ENCODE data around the gene IL34.

IL34 gene

DNA sequence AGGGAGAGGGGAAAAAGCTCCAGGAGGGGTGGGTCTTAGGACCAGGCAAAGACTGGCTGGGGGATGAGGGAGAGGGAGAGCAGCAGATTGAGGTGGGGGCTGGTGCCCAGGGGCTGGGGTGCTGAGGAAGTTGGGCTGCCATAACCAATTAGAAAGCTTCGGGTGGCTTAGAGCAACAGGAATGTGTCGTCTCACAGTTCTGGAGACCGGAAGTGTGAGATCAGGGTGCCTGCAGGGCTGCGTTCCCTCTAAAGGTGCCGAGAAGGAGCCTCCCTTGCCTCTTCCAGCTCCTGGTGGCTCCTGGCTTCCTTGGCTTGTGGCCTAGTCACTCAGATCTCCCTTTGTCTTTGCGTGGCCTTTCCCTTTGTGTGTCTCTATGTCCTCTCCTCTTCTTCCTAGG, 2.2 kb downstream of the IL34 start:
- CTCF ChIA-PET = no interaction called here
- TF ChIP-seq ZNF384 (IDR thresholded peaks at IDR 0.05) = no peak
- no peak for TF ChIP-seq BHLHE40 (IDR thresholded peaks at IDR 0.05; ENCODE audit: borderline replicate concordance)
- TF ChIP-seq PKNOX1 (IDR thresholded peaks at IDR 0.05) = no peak
- no peak for TF ChIP-seq FOXM1 (IDR thresholded peaks at IDR 0.05; ENCODE audit: borderline replicate concordance)
- TF ChIP-seq HDGF (IDR thresholded peaks at IDR 0.05; ENCODE audit: borderline replicate concordance) = no peak
- TF ChIP-seq FOXK2 (IDR thresholded peaks at IDR 0.05) = no peak
- TF ChIP-seq ARNT (IDR thresholded peaks at IDR 0.05) = no peak
- no peak for TF ChIP-seq TARDBP (IDR thresholded peaks at IDR 0.05)
- TF ChIP-seq LEF1 (IDR thresholded peaks at IDR 0.05; ENCODE audit: borderline replicate concordance) = no peak
- POLR2A ChIA-PET = interaction anchor here (0.6 kb wide), 1 partner anchor 303 kb away, joined by 3 read pairs; no protein-coding TSS in a partner anchor
- no peak for DNase-seq (ENCODE audit: extremely low spot score)

GRCh38 chr16:70649300-70649699, 2.9 kb downstream of the IL34 start:
- ChIA-PET CTCF (no interaction called here), POLR2A (interaction anchor here (1.4 kb wide), 1 partner anchor 360 kb away, joined by 3 read pairs; the partner anchor contains the start of gene AARS1)
- no peak for TF ChIP-seq HDGF (IDR thresholded peaks at IDR 0.05; ENCODE audit: borderline replicate concordance)
- TF ChIP-seq NFRKB (IDR thresholded peaks at IDR 0.05) = no peak
- no peak for TF ChIP-seq TARDBP (IDR thresholded peaks at IDR 0.05)
- TF ChIP-seq SP1 (IDR thresholded peaks at IDR 0.05) = no peak
- no peak for TF ChIP-seq ZNF384 (IDR thresholded peaks at IDR 0.05)
- TF ChIP-seq CTBP1 (IDR thresholded peaks at IDR 0.05; ENCODE audit: borderline replicate concordance) = no peak
- no peak for TF ChIP-seq ELF4 (IDR thresholded peaks at IDR 0.05)
- TF ChIP-seq FOXA1 (IDR thresholded peaks at IDR 0.05) = no peak
- TF ChIP-seq FOXK2 (IDR thresholded peaks at IDR 0.05) = no peak
- no peak for TF ChIP-seq L3MBTL2 (conservative IDR thresholded peaks at IDR 0.05)
- TF ChIP-seq LEF1 (IDR thresholded peaks at IDR 0.05; ENCODE audit: borderline replicate concordance) = no peak
- TF ChIP-seq FOXM1 (IDR thresholded peaks at IDR 0.05; ENCODE audit: borderline replicate concordance) = no peak
- no peak for TF ChIP-seq SUZ12 (IDR thresholded peaks at IDR 0.05)
- no peak for TF ChIP-seq BHLHE40 (IDR thresholded peaks at IDR 0.05; ENCODE audit: borderline replicate concordance)
- no peak for TF ChIP-seq PKNOX1 (IDR thresholded peaks at IDR 0.05)
- no peak for TF ChIP-seq ARNT (IDR thresholded peaks at IDR 0.05)
- no peak for DNase-seq (ENCODE audit: extremely low spot score)

DNA sequence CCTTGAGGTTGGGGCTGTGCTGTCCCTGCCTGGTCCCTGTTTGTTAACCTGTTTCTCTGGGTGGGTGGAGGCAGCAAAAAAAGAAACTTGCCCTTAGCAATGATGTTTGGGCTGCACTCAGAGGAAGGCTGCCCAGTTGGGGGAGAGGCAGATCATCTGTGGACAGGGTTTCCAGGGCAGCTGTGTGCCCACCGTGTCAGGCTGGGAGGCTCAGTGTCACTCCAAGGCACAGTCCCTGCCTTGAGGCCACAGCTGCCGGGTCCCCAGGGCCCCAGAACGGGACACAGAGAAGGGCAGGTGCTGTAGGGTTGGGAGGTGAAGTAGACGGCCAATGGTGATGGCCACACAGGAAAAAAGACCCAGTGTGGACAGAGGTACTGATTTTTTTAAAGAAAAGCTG, 3.9 kb downstream of the IL34 start:
- TF ChIP-seq L3MBTL2 (conservative IDR thresholded peaks at IDR 0.05) (no peak), NFRKB (IDR thresholded peaks at IDR 0.05) (no peak), PKNOX1 (IDR thresholded peaks at IDR 0.05) (no peak), ZNF384 (IDR thresholded peaks at IDR 0.05) (no peak), BHLHE40 (IDR thresholded peaks at IDR 0.05; ENCODE audit: borderline replicate concordance) (no peak), FOXM1 (IDR thresholded peaks at IDR 0.05; ENCODE audit: borderline replicate concordance) (no peak), CTBP1 (IDR thresholded peaks at IDR 0.05; ENCODE audit: borderline replicate concordance) (no peak), ARNT (IDR thresholded peaks at IDR 0.05) (no peak), FOXK2 (IDR thresholded peaks at IDR 0.05) (no peak), ELF4 (IDR thresholded peaks at IDR 0.05) (no peak), LEF1 (IDR thresholded peaks at IDR 0.05; ENCODE audit: borderline replicate concordance) (no peak), FOXA1 (IDR thresholded peaks at IDR 0.05) (no peak), SUZ12 (IDR thresholded peaks at IDR 0.05) (no peak), HDGF (IDR thresholded peaks at IDR 0.05; ENCODE audit: borderline replicate concordance) (no peak), SP1 (IDR thresholded peaks at IDR 0.05) (no peak), TARDBP (IDR thresholded peaks at IDR 0.05) (no peak)
- DNase-seq (ENCODE audit: extremely low spot score) = no peak
- ChIA-PET POLR2A (interaction anchor here (1.4 kb wide), 1 partner anchor 361 kb away, joined by 3 read pairs; the partner anchor contains the start of gene AARS1), CTCF (no interaction called here)

DNA sequence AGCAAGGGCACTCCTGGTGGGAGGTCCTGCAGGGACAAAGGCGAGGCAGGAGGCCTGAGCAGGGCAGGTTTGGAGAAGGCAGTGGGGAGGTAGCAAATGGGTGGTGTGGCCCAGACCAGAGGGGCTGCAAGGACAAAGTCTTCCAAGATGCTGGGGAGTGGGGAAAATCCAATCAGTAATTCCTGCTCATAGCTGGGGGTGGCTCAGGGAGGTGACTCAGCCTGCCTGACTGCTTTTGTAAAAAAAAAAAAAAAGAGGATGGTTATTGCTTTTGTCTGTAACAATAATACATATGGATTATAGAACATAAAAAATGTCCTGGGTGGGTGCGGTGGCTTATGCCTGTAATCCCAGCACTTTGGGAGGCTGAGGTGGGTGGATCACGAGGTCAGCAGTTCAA, 5.2 kb downstream of the IL34 start:
- no peak for DNase-seq (ENCODE audit: extremely low spot score)
- TF ChIP-seq HDGF (IDR thresholded peaks at IDR 0.05; ENCODE audit: borderline replicate concordance) = no peak
- TF ChIP-seq TARDBP (IDR thresholded peaks at IDR 0.05) = no peak
- TF ChIP-seq FOXM1 (IDR thresholded peaks at IDR 0.05; ENCODE audit: borderline replicate concordance) = no peak
- TF ChIP-seq FOXK2 (IDR thresholded peaks at IDR 0.05) = no peak
- no peak for TF ChIP-seq ARNT (IDR thresholded peaks at IDR 0.05)
- no peak for TF ChIP-seq ELF4 (IDR thresholded peaks at IDR 0.05)
- TF ChIP-seq PKNOX1 (IDR thresholded peaks at IDR 0.05) = no peak
- no peak for TF ChIP-seq L3MBTL2 (conservative IDR thresholded peaks at IDR 0.05)
- no peak for TF ChIP-seq CTBP1 (IDR thresholded peaks at IDR 0.05; ENCODE audit: borderline replicate concordance)
- no peak for TF ChIP-seq FOXA1 (IDR thresholded peaks at IDR 0.05)
- no peak for TF ChIP-seq NFRKB (IDR thresholded peaks at IDR 0.05)
- no peak for TF ChIP-seq LEF1 (IDR thresholded peaks at IDR 0.05; ENCODE audit: borderline replicate concordance)
- no peak for TF ChIP-seq BHLHE40 (IDR thresholded peaks at IDR 0.05; ENCODE audit: borderline replicate concordance)
- TF ChIP-seq SUZ12 (IDR thresholded peaks at IDR 0.05) = no peak
- TF ChIP-seq SP1 (IDR thresholded peaks at IDR 0.05) = no peak
- TF ChIP-seq ZNF384 (IDR thresholded peaks at IDR 0.05) = no peak
- ChIA-PET POLR2A (no interaction called here), CTCF (interaction anchor here (0.6 kb wide), 1 partner anchor 492 kb away, joined by 3 read pairs; no protein-coding TSS in a partner anchor)

DNA sequence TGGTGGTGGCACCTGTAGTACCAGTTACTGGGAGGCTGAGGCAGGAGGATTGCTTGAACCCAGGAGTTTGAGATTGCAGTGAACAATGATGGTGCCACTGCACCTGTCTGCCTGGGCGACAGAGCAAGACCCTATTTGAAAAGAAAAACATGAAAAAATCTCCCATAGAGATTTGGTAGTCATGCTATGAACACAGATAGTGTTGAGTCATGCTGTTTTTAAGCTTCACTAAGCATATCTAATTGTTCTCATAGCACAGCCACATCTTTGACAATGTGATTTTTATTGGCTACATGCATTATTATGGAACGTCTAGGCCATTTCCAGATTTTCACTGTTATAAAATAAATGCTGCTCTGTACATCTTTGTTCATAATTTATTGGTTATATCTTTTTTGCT, 6.0 kb downstream of the IL34 start:
- POLR2A ChIA-PET = no interaction called here
- CTCF ChIA-PET = interaction anchor here (0.8 to 1.1 kb wide), 4 partner anchors 51 to 262 kb away, joined by 3 read pairs; no protein-coding TSS in a partner anchor
- DNase-seq (ENCODE audit: extremely low spot score) = no peak
- TF ChIP-seq BHLHE40 (IDR thresholded peaks at IDR 0.05; ENCODE audit: borderline replicate concordance) = no peak
- TF ChIP-seq HDGF (IDR thresholded peaks at IDR 0.05; ENCODE audit: borderline replicate concordance) = no peak
- no peak for TF ChIP-seq L3MBTL2 (conservative IDR thresholded peaks at IDR 0.05)
- TF ChIP-seq ELF4 (IDR thresholded peaks at IDR 0.05) = no peak
- TF ChIP-seq NFRKB (IDR thresholded peaks at IDR 0.05) = no peak
- no peak for TF ChIP-seq LEF1 (IDR thresholded peaks at IDR 0.05; ENCODE audit: borderline replicate concordance)
